ENCODE data around the gene ADARB1.

ADARB1 gene

DNA sequence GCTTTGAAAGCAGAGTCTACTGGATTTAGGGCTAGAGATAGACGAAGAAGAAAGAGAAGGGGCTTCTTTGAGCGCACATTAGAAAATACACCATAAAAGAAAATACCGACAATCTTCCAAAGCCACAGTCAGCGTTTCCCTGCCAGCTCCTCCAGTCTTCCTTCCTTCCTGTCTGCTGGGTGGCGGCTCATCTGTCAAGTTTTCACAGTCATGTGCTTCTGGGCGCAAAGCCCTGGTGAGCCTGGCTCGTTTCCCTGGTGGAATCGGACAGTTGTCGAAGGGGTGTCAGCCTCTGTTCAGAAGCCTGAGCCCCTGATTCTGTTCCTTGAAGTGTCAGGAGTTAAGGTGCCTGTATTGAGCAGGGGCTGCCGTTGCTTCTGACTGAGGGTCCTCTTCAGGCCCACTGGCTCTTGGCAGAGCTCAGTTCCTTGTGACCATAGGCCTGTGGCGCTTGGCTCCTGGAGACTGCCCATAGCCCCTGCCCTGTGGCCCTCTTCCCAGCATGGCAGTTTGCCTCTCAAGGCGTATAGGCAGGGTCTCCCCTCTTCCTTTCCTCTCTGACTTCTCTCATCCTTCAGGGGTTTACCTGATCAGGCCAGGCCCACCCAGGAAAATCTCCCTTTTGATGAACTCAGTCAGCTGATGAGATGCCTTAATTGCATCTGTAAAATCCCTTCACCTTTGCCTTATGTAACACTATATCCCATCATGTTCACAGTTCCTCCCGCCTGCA lies 58.6 kb downstream of the ADARB1 start:
- in situ Hi-C loops (cut with MboI; ENCODE audit: low sequenced_read_pairs), result loop anchor here (25.0 kb wide), 1 partner anchor 304 kb away; no protein-coding TSS in a partner anchor

DNA sequence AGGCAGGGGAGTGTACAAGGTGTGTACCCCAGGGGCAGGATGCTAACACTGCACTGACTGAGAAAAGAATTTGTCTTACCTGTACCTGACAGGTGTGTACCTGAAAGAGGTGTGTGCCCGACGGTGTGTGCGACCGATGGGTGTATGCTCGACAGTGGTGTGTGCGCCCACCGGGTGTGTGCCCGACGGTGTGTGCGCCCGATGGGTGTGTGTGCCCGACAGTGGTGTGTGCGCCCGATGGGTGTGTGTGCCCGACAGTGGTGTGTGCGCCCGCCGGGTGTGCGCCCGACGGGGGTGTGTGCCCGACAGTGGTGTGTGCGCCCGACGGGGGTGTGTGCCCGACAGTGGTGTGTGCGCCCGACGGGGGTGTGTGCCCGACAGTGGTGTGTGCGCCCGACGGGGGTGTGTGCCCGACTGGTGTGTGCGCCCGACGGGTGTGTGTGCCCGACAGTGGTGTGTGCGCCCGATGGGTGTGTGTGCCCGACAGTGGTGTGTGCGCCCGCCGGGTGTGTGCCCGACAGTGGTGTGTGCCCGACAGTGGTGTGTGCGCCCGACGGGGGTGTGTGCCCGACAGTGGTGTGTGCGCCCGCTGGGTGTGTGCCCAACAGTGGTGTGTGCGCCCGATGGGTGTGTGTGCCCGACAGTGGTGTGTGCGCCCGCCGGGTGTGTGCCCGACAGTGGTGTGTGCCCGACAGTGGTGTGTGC lies 59.3 kb downstream of the ADARB1 start:
- in situ Hi-C loops (cut with MboI; ENCODE audit: low sequenced_read_pairs), result loop anchor here (25.0 kb wide), 1 partner anchor 304 kb away; no protein-coding TSS in a partner anchor

DNA sequence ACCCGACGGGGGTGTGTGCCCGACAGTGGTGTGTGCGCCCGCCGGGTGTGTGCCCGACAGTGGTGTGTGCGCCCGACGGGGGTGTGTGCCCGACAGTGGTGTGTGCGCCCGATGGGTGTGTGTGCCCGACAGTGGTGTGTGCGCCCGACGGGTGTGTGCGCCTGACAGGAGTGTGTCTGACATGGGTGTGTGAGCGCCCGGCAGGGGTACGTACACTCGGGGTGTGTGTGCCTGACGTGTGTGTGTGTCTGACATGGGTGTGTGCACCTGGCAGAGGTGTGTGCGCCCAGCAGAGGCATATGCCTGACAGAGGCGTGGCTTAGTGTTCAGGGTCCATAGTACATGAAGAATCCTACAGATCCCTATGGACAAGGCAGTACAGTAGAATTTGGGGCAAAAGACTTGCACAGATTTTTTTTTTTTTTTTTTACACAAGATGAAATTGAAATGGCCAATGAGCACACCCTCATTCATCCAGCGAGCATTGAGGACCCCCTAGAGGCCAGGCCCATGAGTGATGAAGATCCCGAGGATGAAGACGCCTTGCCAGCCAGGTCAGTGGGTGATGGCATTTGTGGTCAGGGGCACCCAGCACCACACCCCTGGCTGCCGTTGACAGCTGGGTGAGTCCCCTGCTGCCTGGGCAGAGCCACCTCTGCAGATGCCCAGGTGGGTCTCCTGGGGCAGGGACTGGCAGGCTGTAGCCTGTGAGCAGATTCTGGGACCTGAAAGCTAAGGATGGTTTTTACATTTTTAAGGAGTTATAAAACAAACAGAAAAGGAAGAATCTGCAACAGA lies 60.1 kb downstream of the ADARB1 start:
- in situ Hi-C loops (cut with MboI; ENCODE audit: low sequenced_read_pairs), result loop anchor here (25.0 kb wide), 1 partner anchor 303 kb away; no protein-coding TSS in a partner anchor

DNA sequence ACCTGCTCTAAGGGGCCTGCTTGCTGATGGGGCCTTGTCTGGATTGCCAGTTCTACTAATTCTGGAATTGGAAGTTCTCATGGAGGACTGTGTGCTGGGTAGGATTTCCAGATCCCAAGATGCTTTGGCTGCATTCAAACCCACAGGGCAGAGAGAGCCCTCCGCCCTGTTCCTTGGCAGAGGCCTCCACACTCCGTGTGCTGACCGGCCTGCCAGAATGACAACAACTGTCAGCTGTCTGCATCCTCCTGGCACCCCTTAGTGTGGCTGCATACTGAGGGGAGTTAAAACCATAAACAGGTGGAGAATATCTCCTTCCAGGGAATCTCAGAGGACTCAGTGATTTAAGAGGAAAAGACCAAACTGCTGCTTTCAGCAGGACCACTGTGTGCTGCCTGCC lies 60.7 kb downstream of the ADARB1 start:
- in situ Hi-C loops (cut with MboI; ENCODE audit: low sequenced_read_pairs), result loop anchor here (25.0 kb wide), 1 partner anchor 302 kb away; no protein-coding TSS in a partner anchor

DNA sequence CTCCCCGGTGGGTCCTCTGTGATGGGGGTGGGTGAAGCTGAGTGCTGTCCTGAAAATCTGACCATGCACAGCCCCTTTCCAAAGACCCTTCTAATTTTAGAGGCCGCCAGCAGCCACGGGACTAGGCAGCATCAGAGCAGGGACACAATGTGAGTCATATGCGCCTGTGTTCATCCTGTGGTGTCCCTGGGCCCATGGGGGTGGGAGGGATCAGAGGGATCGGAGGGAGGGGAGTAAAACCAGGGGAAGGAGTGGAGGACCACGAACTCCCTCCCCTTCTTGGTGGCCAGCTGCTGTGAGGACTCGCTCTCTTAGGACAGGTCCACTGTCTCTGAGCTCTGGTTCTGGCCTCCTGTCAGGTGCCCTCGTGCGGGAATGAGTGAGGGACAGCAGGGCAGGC lies 61.5 kb downstream of the ADARB1 start:
- in situ Hi-C loops (cut with MboI; ENCODE audit: low sequenced_read_pairs), result loop anchor here (25.0 kb wide), 1 partner anchor 301 kb away; no protein-coding TSS in a partner anchor

DNA sequence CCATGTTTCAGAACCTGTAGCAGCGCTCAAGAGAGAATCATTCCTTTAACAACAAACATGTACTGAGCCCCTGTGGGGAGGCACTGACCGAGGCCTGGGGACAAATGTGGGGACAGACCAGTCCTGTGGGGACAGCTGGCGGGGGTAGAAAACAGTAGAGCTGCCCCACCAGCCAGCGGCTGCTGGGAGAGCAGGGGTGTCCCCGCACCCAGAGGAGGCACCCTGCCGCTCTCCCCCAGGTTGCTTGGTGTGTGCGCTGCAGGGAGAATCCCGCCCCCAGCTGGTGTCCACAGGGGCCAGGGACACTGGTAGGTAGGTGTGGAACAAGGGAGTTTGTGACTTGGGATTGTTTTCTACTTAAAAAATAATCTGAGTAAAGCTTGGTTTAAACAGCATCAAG lies 62.1 kb downstream of the ADARB1 start:
- in situ Hi-C loops (cut with MboI; ENCODE audit: low sequenced_read_pairs), result loop anchor here (25.0 kb wide), 1 partner anchor 301 kb away; no protein-coding TSS in a partner anchor

DNA sequence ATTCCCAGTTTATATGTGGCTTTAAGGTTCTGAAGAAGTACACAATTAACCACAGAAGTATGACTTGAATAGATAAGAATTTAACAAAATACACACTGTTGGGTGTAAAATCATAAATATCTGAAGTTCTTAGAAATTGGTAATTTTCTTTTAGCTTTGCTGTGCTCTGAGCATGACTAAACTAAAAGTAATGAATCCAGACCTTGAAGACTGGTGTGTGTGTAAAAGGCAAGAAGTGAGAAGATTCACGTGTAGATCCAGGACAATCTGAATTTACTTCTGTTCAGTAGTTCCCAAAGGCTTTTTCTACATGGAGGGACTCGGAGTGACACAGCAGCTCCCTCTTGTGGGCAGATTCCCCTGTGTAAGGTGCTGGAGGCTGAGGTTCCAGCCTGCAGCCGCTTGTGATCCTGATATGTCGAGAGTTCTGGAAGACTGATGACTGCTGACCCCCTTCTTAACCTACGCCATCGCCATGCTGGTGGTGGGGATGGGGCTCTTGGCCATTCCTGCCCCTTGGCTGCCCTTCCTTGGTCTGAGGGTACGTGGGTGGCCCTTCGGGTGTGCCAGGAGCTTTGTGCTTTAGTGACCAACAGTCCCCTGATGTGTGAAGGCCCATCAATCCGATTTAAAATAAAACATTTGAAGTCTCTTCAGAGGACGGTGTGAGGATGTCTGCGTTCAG lies 62.7 kb downstream of the ADARB1 start:
- in situ Hi-C loops (cut with MboI; ENCODE audit: low sequenced_read_pairs), result loop anchor here (25.0 kb wide), 1 partner anchor 300 kb away; no protein-coding TSS in a partner anchor

DNA sequence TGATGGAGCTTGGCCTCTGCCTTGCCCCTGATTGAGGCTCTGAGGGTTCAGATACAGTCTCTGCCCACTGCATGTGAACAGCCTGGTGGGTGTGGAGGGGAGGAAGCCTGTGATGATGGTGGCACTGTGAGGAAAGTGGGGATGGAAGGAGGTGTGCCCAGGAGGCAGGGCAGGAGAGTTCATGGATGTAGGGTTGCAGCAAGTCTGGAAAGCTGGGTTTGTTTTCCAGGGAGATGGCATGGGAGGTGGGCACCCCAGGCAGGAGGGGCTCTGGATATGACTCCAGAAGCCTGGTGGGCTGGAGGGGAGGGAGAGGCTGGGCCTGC lies 63.2 kb downstream of the ADARB1 start:
- in situ Hi-C loops (cut with MboI; ENCODE audit: low sequenced_read_pairs), result loop anchor here (25.0 kb wide), 1 partner anchor 300 kb away; no protein-coding TSS in a partner anchor

DNA sequence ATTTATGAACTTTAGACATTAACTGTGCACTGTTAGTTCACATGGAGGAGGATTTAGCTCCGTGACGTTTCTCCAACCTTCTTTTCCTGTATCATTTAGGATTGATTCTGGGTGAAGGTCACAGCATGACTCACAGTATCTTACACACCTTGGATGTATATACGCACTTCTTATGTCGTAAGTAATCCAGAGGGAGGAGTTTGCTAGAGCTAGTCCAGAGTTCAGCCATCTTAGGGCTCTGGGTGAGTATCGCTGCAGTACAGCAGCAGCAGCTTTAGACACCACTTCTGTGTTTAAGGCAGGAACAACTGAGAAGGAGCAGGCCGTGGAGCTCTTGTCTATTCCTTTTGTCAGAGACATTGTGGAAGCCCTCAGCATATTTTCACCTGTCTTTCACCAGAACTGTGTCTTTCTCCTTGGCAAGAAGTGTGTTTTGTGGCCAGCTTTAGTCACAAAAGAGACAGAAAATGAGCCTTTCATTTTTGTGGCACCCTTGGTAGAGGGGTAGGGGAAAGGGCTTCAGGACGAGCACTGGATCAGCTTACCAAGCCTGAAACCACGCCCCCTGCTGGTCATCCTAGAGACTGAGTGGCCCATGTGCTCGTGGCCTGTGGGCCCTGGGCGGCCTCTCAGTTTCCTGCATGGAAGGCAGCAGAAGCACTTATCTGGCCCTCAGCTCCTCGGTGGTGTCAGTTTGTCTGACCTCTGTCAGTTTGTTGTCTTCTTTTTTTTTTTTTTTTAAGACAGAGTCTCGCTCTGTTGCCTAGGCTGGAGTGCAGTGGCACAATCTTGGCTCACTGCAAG lies 64.0 kb downstream of the ADARB1 start:
- in situ Hi-C loops (cut with MboI; ENCODE audit: low sequenced_read_pairs), result loop anchor here (25.0 kb wide), 1 partner anchor 299 kb away; no protein-coding TSS in a partner anchor

DNA sequence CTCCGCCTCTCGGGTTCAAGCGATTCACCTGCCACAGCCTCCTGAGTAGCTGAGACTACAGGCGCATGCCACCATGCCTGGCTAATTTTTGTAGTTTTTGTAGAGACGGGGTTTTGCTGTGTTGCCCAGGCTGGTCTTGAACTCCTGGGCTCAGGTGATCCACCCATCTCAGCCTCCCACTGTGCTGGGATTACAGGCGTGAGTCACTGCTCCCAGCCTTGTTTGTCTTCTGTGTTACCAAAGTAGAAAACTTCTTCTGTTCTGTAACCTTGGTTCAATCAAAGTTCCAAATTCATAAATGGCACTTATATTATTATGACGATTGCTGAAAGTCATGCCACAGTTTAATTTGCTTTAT lies 64.6 kb downstream of the ADARB1 start:
- in situ Hi-C loops (cut with MboI; ENCODE audit: low sequenced_read_pairs), result loop anchor here (25.0 kb wide), 1 partner anchor 298 kb away; no protein-coding TSS in a partner anchor

DNA sequence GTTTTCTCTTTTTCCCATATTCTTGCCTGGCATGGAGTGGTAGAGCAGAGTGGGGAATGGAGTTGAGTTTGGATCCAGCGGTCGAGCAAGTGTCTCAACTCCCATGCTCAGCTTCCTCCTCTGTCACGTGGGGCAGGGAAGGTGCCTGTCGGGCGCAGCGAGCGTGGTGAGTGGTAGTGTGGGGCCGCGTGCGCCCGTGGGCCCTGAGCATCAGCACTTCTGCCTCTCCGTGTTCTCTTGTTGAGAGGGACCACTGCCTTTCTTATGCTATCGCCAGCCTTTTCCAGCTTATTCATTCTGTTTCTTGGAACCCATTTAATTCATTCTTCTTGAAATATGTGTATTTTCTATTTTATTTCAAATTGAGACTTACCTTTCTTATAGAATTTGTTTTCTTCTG lies 65.1 kb downstream of the ADARB1 start:
- in situ Hi-C loops (cut with MboI; ENCODE audit: low sequenced_read_pairs), result loop anchor here (25.0 kb wide), 1 partner anchor 298 kb away; no protein-coding TSS in a partner anchor

DNA sequence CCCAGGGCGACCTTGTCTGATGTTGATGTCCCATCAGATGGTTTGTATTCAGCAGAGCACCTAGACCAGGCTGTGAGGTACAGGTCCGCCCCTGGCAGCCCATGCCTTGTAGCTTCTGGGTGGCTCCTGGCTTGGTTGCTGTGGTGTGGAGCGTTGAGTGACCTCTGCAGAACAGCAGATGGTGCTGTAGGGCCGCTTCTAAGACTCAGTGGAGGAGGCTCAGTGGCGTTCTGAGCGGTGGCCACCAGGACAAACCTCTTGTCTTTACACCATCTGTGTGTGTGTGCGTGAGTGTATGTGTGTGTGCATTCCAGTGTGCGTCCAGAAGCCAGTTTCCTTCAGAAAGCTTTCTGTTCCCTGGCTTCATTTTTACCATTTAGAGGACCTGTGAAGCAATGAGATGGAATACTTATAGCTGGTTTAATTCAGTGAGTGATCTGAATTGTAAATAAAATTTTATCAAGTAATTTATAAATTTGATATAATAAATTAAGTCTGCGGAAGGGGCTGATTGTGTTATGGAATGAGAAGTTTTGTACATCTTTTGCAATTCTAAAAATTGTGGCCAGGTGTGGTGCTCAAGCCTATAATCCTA lies 66.1 kb downstream of the ADARB1 start:
- in situ Hi-C loops (cut with MboI; ENCODE audit: low sequenced_read_pairs), result loop anchor here (10.0 to 25.0 kb wide), 2 partner anchors 297 to 684 kb away; no protein-coding TSS in a partner anchor

DNA sequence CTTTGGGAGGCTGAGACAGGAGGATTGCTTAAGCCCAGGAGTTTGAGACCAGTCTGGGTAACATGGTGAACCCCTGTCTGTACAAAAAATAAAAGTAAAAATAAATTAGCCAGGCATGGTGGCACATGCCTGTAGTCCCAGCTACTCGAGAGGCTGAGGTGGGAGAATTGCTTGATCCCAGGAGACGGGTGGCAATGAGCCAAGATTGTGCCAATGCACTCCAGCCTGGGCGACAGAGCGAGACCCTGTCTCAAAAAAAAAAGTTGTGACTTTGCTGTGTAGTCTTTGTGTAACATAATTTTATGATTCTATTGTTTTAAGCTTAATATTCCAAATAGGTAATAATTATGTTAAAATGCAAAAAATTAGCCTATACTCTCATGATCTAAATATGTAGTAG lies 66.6 kb downstream of the ADARB1 start:
- in situ Hi-C loops (cut with MboI; ENCODE audit: low sequenced_read_pairs), result loop anchor here (10.0 to 25.0 kb wide), 2 partner anchors 296 to 684 kb away; no protein-coding TSS in a partner anchor

DNA sequence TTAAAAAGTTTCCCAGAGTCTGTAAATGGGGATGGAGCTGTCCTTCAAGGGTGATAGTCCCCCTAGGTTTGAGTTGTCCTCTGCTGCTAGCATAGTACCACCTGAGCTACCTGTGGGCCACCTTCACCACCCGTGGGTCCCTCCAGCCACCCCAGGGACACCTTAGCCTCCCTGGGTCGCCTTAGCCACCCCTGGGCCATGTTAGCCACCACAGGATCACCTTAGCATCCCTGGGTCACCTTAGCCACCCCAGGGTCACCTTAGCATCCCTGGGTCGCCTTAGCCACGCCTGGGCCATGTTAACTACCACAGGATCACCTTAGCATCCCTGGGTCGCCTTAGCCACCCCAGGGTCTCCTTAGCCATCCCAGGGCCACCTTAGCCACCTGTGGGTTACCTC lies 67.1 kb downstream of the ADARB1 start:
- in situ Hi-C loops (cut with MboI; ENCODE audit: low sequenced_read_pairs), result loop anchor here (10.0 to 25.0 kb wide), 2 partner anchors 296 to 683 kb away; no protein-coding TSS in a partner anchor

DNA sequence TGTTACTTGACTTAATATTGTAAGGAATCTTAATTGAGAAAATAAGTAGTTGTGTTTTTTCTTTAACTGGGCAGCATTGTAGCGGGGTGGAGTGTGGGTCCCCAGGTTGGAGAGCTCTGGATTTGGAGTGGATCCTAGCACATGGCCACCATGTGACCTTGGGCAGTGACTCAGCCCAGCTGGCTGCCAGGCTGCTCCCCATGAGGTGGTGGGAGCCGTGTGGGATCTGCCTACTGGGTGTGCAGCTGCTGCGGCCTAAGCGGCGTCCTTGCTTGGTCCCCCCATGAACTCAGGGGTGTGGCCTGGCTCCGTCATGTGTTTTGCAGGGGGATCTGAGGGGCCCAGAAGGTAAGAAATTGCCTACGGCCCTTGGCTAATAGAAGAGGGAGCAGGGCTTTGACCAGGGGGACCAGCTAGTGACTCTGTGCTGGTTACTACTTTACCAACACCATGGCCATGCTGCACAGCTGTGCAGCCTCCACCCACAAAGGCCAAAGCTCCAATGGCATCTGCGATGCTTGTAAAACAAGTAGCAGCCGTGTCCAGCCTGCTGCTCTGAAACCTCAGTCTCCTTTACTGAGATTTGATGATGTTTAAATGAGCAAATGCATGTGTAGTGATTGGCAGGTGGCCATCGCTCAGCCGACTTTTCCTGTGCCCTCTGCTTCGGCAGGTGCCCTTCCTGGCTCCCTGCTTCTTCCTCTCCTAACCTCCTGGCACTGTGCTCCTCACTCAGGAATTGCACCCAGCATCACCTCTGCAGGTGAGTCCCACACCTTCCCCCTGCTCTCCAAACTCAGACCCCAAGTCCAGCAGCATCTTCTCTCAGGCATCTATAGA lies 68.3 kb downstream of the ADARB1 start:
- in situ Hi-C loops (cut with MboI; ENCODE audit: low sequenced_read_pairs), result loop anchor here (10.0 to 25.0 kb wide), 2 partner anchors 295 to 682 kb away; no protein-coding TSS in a partner anchor

DNA sequence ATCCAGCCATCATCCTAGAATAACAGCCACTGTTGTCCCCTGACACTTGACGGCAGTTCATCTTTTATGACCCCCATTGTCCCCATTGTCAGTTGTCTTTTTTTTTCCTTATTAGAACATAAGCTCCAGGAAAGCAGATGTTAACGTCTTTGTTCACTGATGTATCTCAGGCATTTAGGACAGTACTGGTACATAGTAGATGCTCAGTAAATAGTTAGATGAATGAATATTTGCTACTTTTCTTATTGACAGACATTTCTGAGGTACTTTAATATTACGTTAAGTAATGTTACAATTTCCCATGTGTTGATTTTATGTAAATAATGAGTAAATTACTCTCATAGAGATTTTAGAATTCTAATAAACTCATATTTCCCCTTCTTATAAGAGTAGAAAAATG lies 69.5 kb downstream of the ADARB1 start:
- in situ Hi-C loops (cut with MboI; ENCODE audit: low sequenced_read_pairs), result loop anchor here (10.0 to 25.0 kb wide), 2 partner anchors 293 to 681 kb away; no protein-coding TSS in a partner anchor

DNA sequence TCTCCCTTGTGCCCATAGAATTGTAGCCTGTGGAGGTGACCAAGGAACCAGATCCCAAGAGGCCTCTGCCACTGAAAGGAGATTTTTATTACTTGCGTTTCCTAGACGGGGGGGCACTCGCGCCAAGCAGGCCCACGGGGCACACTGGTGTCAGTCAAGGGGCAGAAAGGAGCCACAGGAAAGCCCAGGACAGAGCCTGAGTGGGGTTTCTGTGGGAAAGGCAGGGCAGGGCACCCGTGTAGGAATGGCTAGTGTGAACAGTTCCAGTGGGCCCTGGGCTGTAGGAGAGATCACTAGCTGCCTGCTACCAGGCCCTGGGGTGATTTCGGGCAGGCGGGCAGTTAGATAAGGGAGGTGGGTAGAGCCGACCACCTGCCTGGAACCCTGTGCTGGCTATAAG lies 70.8 kb downstream of the ADARB1 start:
- in situ Hi-C loops (cut with MboI; ENCODE audit: low sequenced_read_pairs), result loop anchor here (10.0 to 25.0 kb wide), 2 partner anchors 292 to 680 kb away; no protein-coding TSS in a partner anchor

DNA sequence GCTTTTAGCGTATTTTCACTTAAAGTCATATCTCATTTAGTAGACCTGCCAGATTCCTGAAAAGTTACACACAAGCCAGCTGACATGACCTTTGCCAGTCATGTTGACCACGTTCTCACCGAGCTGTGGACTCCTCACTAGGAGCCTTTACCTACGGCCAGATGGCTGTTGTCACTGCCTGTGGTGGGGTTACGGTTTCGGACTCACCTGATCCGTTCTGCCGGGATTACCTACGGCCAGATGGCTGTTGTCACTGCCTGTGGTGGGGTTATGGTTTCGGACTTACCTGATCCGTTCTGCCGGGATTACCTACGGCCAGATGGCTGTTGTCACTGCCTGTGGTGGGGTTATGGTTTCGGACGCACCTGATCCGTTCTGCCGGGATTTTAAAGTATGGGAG lies 71.5 kb downstream of the ADARB1 start:
- in situ Hi-C loops (cut with MboI; ENCODE audit: low sequenced_read_pairs), result loop anchor here (10.0 to 25.0 kb wide), 2 partner anchors 291 to 679 kb away; no protein-coding TSS in a partner anchor

Measured in HL-60/S4 (cell line).